NK-92 treated with Interleukin-12 subunit alpha and Interleukin-12 subunit beta, amount 100 ng/mL, for 24 hours (cell line): ENCODE measurements around the gene OASL.
A peak's percentile ranks its signal among the peaks of the same experiment; 100 is the strongest.
"Not testable (repeated sequence)": the region's sequence is repeated elsewhere in the genome, so short reads cannot be mapped to it uniquely, and the experiment has no call there.

ENCODE experiments used
- DNase-seq: peaks from one replicate; lab custom pipeline; 2025; lab: John Stamatoyannopoulos, UW

Gene OASL, protein sequence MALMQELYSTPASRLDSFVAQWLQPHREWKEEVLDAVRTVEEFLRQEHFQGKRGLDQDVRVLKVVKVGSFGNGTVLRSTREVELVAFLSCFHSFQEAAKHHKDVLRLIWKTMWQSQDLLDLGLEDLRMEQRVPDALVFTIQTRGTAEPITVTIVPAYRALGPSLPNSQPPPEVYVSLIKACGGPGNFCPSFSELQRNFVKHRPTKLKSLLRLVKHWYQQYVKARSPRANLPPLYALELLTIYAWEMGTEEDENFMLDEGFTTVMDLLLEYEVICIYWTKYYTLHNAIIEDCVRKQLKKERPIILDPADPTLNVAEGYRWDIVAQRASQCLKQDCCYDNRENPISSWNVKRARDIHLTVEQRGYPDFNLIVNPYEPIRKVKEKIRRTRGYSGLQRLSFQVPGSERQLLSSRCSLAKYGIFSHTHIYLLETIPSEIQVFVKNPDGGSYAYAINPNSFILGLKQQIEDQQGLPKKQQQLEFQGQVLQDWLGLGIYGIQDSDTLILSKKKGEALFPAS

DNA sequence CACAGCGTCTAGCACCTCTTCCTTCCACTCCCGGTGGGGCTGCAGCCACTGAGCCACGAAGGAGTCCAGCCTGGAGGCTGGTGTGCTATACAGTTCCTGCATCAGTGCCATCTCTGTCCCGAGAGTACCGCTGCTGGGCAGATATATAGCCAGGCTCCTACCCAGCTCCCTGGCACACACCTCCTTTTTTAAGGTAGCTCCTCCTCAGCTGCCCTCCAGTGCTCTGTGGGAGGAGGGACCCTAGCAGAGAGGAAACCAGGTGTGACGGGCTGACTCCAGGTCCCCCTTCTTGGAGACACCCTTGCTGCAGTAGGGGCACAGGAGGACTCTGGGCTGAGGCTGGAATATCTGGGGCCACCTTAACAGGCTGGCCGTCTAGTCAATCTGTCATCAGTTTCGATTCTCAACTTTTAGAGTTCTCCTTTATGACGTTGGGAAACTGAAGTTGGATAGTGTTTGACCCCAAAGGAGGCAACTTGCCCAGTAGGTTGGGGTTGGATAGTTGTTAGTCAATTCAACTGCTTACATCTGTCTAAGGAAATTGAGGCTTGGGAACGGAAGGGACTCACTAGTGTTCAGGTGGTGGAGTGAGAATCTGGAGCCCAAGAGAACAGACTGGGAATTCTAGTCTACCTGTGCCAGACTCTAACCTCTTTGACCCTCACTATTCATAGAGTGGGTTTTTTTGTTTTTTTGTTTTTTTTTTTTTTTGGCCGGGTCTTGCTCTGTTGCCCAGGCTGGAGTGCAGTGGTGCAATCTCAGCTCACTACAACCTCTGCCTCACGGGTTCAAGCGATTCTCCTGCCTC, at the start of gene OASL:
Gene OASL, minus strand, starts transcription at position 386 of the 808 bp plus-strand sequence. Its CDS starts 275 bp downstream, at position 111.
- DNase-seq, result no peak

DNA sequence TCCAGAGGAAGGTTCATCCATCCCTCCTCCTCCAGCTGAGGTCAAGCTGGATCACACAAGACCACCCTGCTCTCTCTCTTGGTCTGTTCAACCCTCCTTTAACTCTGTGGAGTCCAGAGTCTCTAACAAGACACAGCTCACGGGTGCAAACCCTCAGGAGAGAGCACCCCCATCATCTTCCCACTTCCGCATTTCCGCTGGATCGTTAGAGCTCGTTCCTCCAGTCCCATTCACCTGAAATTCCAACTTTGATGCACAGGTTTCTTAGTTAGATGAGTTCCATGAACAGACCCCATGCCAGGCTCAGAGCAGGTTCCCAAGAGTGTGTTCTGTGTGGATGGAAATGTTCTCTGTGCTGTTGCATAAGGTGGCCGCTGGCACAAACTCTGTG, 49.1 kb upstream of the OASL start:
- no peak for DNase-seq

DNA sequence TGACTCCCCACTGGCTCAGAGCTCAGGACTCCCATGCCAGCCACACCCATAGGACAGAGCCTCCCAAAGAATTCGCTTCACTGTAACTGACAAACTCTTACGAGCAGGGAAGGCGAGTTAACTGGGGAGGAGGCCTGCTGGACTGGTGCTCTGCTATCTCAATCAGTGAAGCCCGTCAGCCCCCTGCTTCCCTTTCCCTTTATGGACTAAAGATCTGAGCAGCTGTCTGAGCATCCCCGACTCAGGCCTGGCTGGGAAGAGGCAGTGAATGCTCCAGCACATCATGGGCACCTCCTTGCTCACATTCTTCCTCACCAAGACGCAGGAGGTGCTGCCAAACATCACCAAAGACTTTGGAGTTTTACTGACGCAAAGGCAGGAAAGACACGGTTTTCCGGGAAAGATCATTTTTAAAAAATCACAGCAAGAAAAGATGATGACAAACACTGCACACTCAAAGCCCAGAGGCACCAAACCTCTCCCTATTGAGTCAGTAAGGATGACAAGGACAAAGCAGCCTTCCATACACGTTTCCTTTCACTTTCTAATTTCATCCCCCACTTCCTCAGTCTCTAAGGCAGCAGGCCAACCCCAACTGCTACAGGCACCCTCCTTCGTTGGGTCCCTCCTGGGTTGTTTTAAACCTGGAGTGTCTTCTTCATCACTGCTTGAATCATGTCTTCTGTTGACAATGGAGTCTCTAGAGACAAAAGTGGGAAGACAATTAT, 48.6 kb upstream of the OASL start:
- DNase-seq, result no peak

DNA sequence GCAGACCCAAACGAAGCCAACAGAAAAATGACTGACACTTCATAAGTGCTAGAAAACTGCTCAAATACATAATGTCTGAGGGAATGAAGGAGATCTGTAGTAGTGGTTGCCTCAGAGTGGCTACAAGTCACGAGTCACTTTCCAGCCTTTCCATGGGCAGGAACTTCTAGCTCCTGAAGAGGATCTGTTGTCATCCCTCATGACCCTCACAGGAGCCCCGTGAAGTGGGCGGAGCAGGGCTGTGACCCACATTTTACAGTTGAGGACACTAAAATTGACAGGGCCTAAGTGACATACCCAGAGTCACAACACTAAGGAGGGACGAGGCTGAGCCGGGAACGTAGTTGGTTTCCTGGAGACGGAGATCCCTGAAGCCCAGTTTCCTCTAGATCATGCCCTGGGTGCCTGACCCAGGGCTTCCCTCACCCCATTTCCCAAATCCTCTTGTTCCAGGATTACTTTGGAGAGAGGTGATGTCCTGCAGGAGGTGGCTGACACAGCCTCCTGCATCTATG, 47.8 kb upstream of the OASL start:
- DNase-seq, result no peak

DNA sequence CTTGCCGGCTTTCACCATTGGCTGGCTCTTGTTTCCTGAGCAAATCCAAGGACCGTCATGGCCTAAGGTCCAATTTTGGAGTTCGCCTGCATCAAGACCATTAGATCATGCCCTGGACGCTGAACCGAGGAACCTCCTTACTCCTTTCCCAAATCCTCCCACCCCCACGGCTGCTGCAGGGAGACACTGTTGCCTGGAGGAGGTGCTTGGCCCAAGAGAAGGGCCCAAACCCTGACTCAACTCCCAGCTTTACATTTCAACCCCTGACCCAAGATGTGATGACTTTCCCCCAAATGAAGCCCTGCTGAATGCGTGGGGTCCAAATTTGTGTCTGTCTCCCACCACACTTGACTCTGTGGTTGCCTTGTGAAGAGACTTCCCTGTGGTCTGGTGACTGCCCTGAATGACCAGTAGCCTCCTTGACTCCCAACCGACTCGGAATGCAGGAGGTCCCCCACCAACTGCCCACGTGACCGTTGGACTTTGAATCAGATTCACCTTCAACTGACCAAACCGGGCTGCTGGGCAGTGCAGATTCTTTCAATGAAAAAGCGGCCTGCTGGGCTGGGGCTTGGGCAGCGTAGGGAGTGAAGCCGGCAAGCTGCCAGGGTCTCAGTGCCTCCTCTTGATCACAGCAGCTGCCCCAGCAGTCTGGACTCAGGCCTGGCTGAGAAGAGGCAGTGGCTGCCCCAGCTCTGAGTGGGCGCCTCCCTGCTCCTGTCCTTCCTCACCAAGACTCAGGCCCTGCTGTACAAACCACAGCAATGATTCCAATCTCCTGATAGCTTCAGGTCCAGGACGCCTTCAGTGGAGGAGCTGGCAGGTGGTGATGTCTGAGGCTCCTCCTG, 46.7 kb upstream of the OASL start:
- DNase-seq, result no peak

DNA sequence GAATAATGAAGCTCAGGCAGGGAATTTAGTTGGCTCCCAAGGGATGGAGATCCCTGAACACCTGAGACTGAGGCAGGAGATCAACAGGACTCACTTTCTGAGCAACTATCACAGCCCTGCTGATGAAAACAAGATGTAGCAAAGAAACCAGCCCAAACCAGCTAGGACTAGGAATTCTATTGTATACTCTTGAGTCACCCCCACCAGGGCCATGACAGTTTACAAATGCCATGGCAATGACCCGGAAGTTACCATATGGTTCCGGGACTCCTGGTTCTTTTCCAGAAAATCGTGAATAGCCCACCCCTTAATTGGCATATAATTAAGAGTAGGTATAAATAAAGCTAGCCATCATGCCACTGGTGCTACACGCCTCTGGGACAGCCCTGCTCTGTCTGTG, 46.0 kb upstream of the OASL start:
- no peak for DNase-seq

DNA sequence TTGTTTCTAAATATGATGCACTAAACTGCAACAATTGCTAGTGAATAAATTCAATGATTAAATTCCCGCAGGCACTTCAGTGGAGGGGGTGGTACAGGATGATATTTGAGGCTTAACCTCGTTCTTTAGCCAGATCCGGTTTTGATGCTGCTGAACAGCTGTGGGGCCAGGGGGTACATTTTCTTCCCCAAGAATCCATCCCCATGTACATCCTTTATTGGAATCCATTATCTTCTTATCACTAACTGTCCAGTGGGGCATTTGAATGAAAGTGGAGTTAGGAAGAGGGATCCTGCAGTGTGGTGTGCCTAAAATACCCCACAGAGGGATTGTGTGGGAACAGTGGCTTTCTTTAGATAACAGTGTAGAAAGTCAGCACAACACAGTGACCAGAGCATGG, 45.2 kb upstream of the OASL start:
- no peak for DNase-seq

DNA sequence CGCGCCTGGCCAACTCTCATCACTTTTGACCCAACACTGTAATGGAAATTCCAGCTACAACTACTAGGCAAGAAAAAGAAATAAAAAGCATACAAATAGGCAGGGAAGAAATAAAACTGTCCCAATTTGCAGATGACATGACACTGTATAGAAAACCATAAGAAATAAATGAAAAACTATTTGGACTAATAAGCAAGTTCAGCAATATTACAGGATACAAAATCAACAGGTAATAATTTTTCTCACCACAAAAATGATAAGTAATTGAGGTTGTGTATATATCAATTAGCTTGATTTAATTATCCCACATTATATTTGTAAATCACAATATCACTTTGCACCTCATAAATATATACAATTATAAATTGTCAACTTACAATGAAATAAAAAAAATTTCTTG, 41.9 kb upstream of the OASL start:
- no peak for DNase-seq

DNA sequence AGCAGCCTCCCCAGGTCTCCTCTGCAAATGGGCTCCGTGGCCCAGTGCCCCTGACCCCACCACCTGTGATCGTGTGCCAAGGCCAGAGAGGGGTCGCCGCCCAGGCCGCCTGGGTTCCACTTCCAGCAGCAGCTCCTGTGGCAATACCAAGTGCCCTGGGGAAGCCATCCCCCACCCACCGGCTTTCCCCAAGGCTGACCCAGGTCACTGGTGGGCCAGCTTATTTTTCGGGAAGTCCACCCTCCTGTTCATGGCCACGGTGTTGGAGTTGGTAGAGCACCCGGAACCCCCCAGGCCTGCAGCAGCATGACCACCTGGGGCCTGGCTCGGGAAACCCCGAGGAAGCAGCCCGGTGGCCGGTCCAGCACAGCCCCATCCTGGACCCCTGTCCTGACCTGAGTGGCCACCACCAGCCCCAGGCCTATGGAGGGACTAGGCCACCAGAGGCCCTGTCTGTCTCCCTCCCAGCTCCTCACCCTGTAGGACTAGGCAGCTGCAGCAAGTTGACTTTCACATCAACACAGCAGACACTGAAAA, 40.8 kb upstream of the OASL start:
- DNase-seq, result no peak

DNA sequence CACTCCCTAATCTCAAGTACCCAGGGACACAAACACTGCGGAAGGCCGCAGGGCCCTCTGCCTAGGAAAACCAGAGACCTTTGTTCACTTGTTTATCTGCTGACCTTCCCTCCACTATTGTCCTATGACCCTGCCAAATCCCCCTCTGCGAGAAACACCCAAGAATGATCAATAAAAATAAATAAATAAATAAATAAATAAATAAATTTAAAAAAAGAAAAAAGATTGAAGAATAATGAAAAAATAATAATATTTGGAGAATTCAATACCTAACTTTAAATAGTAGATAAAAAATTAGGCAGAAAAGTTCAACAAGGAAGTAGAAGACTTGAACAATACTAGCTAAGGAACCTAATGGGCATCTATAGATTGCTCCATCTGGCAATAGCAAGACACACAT, 38.4 kb upstream of the OASL start:
- not testable (repeated sequence) for DNase-seq

DNA sequence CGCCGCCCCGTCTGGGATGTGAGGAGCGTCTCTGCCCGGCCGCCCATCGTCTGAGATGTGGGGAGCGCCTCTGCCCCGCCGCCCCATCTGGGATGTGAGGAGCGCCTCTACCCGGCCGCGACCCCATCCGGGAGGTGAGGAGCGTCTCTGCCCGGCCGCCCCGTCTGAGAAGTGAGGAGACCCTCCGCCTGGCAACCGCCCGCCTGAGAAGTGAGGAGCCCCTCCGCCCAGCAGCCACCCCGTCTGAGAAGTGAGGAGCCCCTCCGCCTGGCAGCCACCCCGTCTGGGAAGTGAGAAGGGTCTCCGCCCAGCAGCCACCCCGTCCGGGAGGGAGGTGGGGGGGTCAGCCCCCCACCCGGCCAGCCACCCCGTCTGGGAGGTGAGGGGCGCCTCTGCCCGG, 36.9 kb upstream of the OASL start:
- DNase-seq, result not testable (repeated sequence)

DNA sequence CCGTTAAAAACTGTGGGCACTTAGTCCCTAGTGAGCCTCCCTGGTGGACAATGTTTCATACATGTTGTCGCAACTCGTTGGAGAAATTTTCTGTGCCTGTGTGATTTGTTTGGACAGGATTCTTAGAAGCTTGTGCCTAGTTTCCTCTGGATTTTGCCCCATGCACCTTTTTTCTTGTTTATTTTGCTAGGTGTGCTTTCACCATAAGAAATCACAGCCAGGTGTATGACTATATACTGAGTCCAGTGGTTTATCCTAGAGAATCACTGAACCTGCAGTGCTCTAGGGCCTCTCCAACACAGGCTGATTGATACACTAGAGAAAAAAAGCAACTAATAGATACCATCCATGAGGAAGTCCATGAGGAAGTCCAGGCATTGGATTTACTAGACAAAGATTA, 33.1 kb upstream of the OASL start:
- DNase-seq, result no peak

DNA sequence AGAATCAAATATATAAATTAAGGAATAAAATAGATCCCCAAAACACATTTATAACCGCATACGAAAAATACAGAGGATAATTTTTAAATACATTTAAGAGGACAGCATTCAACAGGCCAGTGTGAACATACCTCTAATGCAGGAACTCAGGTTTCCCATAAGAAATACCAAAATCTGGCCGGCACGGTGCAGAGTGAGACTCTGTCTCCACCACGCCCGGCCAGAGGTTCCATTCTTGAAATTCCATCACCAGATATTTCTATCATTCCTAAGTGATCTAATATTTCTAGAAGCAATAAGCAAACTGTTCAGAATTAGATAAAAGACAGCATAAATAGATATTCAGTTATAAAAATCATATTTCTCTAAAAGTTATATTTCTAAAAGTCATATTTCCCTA, 30.2 kb upstream of the OASL start:
- DNase-seq, result no peak

DNA sequence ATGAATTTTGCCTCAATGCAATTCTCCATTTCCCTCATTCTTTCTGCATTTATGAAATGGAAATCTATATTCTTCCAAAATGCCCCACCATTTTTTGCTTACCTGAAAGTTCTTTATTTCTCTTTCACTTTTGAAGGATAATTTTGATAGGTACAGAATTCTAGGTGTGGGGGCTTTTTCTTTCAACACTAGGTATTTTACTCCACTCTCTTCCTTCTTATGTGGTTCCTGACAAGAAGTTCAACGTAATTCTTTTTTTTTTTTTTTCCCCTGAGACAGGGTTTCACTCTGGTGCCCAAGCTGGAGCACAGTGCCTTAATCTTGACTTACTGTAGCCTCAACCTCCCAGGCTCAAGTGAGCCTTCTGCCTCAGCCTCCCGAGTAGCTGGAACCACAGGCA, 26.3 kb upstream of the OASL start:
- no peak for DNase-seq

DNA sequence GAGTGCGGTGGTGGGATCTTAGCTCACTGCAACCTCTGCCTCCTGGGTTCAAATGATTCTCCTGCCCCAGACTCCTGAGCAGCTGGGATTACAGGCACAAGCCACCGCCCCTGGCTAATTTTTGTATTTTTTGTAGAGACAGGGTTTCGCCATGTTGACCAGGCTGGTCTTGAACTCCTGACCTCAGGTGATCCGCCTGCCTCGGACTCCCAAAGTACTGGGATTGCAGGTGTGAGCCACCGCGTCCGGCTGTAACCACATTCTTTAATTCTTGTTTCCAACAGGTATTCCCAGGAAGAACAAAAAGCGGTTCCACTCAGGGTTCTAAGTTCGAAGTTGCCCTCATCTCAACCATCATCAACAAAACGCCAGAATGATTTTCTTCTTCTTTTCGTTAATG, 25.5 kb upstream of the OASL start:
- not testable (repeated sequence) for DNase-seq

DNA sequence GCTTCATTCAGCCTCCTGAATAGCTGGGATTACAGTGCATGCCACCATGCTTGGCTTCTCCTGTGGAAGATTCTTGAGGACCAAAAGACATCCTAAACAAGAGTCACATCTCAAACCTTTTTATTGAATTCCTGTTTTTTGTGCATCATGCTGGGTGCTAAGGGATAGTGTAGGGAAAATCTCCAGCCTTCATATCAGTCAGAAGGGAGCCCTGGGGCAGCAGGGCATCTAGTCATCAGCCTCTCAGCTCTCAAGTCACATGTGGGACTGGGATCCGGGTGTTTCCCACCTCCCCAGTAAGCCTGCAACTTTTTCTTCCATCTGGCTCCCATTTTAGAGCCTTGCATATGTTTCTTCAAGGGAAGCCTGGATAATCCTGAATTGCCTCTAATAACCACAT, 25.1 kb upstream of the OASL start:
- no peak for DNase-seq

DNA sequence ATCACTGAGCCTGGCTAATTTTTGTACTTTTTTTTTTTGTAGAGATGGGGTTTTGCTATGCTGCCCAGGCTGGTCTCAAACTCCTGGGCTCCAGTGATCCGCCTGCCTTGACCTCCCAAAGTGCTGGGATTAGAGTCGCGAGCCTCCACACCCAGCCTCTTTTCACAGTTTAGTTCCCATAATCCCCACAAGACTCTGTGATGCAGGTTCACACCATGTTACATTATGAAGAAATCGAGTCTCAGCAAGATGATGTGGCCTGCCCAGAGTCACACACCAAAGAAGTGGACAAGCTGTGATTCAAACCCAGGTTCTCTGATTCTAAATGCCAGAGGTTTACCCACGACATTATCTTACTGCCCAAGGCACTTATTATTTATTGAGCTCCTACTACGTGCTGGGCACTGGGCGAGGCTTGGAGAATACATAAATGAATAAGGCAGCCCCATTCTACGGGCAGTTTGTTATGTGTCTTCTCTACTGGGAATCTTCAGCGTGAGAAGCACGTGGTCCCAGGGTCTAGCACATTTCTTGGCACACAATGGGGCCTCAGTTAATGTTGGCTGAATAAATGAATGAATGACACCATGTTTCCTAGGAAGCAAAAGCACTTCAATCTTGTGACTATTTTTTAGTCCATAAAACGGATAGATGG, 23.5 kb upstream of the OASL start:
- no peak for DNase-seq

DNA sequence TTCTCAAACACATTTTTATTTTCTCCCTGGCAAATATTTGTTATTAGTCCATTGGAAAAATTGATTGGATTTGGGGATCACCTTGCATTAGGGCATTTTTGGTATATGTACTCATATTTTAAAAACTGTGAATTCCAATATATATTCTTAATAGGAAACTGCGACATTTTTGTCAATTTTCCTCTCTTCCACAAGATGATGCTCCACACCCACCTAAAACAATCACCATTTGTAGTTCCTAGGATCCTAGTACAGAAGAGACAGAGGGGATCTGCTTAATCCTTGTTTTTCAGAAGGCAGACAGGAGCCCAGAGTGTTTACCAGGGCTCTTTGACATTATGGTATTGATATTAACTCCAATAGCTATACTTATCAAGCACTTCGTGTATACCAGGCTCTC, 22.8 kb upstream of the OASL start:
- DNase-seq, result no peak

DNA sequence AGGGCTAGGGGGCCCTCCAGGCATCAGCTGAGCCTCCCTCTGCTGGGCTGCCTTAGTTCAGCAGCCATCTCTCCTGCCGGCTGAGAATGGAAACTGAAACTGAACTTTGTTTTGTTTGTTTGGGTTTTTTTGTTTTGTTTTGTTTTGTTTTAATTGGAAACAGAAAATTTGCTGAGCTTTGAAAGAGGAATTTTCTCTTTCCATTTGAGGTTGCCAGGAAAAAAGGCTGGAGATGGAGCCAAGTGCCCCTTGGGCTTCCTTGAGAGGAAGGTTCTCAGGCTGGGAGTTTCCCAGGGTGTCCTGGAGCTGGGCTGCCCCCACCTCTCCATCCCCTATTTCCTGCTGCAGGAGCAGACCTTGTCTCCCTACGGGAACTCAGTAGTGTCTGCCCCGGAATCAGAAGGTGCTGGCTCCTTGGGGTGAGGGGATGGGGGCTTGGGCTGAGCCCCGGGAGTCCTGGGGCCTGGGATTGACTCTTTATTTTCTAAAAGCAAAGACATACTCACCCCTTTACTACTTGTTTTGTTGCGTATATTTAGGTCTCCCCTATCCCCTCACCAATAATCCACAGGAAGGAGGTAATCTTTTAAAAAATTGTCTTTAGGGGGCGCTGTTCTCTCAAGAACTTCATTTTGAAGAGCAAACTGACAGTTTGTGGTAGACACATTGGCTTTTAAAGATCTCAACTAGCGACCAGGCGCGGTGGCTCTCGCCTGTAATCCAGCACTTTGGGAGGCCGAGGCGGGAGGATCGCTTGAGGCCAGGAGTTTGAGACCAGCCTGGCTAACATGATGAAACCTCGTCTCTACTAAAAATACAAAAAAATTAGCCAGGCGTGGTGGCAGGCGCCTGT, 21.3 kb upstream of the OASL start:
- DNase-seq, result peak; percentile 15
